HEK293 (cell line): ENCODE measurements around the gene MAP1LC3C.

ENCODE experiments used
- GLIS2 ChIP-seq: fragments of 450-650 bp; formaldehyde crosslinking; IDR thresholded peaks from 2 replicates; pipeline ENCODE4 v1.5.1; 2016; ENCODE audit warnings: missing biosample characterization, missing genetic modification characterization
- HOXC10 ChIP-seq: sonication (generic); formaldehyde crosslinking; IDR thresholded peaks from 2 replicates; pipeline ENCODE4 v1.8.1; 2023; ENCODE audit warnings: mild to moderate bottlenecking, missing genetic modification reagents
- KLF1 ChIP-seq: fragments of 450-650 bp; formaldehyde crosslinking; IDR thresholded peaks from 2 replicates; pipeline ENCODE4 v1.5.1; 2016; ENCODE audit warnings: missing biosample characterization, missing genetic modification characterization
- KLF16 ChIP-seq: fragments of 450-650 bp; formaldehyde crosslinking; IDR thresholded peaks from 2 replicates; pipeline ENCODE4 v1.5.1; 2017; ENCODE audit warnings: missing biosample characterization, missing genetic modification characterization
- KLF7 ChIP-seq: fragments of 450-650 bp; formaldehyde crosslinking; IDR thresholded peaks from 2 replicates; pipeline ENCODE4 v1.5.1; 2016; ENCODE audit warnings: missing biosample characterization, missing genetic modification characterization, borderline replicate concordance
- OVOL3 ChIP-seq: fragments of 450-650 bp; formaldehyde crosslinking; IDR thresholded peaks from 2 replicates; pipeline ENCODE4 v1.5.1; 2016; ENCODE audit warnings: missing biosample characterization, missing genetic modification characterization
- SP2 ChIP-seq: fragments of 450-650 bp; formaldehyde crosslinking; IDR thresholded peaks from 2 replicates; pipeline ENCODE4 v1.5.1; 2016; ENCODE audit warnings: missing biosample characterization, missing genetic modification characterization
- SP7 ChIP-seq: fragments of 450-650 bp; formaldehyde crosslinking; IDR thresholded peaks from 2 replicates; pipeline ENCODE4 v1.5.1; 2016; ENCODE audit warnings: missing biosample characterization, missing genetic modification characterization
- TRIM28 ChIP-seq: IDR thresholded peaks from 2 replicates; pipeline ENCODE4 v1.6.1; 2011; ENCODE audit warnings: low read length, control low read depth, borderline replicate concordance
- ZNF16 ChIP-seq: fragments of 450-650 bp; formaldehyde crosslinking; IDR thresholded peaks from 2 replicates; pipeline ENCODE4 v1.5.1; 2016; ENCODE audit warnings: low read depth, missing biosample characterization, missing genetic modification characterization
- ZNF175 ChIP-seq: fragments of 450-650 bp; formaldehyde crosslinking; IDR thresholded peaks from 2 replicates; pipeline ENCODE4 v1.5.1; 2016; ENCODE audit warnings: missing biosample characterization, missing genetic modification characterization
- ZNF221 ChIP-seq: fragments of 450-650 bp; formaldehyde crosslinking; IDR thresholded peaks from 2 replicates; pipeline ENCODE4 v1.5.1; 2017; ENCODE audit warnings: missing biosample characterization, missing genetic modification characterization, borderline replicate concordance
- ZNF292 ChIP-seq: fragments of 450-650 bp; formaldehyde crosslinking; IDR thresholded peaks from 2 replicates; pipeline ENCODE4 v1.5.1; 2016; ENCODE audit warnings: low read depth, missing biosample characterization, missing genetic modification characterization, borderline replicate concordance
- ZNF560 ChIP-seq: fragments of 450-650 bp; formaldehyde crosslinking; IDR thresholded peaks from 2 replicates; pipeline ENCODE4 v1.5.1; 2017; ENCODE audit warnings: missing biosample characterization, missing genetic modification characterization, borderline replicate concordance
- ZNF600 ChIP-seq: fragments of 450-650 bp; formaldehyde crosslinking; IDR thresholded peaks from 2 replicates; pipeline ENCODE4 v1.5.1; 2016; ENCODE audit warnings: missing biosample characterization, missing genetic modification characterization
- ZNF664 ChIP-seq: fragments of 450-650 bp; formaldehyde crosslinking; IDR thresholded peaks from 2 replicates; pipeline ENCODE4 v1.5.1; 2016; ENCODE audit warnings: missing biosample characterization, missing genetic modification characterization
- ZSCAN16 ChIP-seq: fragments of 450-650 bp; formaldehyde crosslinking; IDR thresholded peaks from 2 replicates; pipeline ENCODE4 v1.5.1; 2016; ENCODE audit warnings: missing biosample characterization, missing genetic modification characterization
- TF ChIP-seq, protein P1 (sequence below): fragments of 450-650 bp; formaldehyde crosslinking; IDR thresholded peaks from 2 replicates; pipeline ENCODE4 v1.5.1; 2016; ENCODE audit warnings: missing biosample characterization, missing genetic modification characterization
- TF ChIP-seq, protein P2 (sequence below): IDR thresholded peaks from 2 replicates; pipeline ENCODE4 v1.6.1; 2011; ENCODE audit warnings: mild to moderate bottlenecking, low read depth, low read length, borderline replicate concordance
- TF ChIP-seq, protein P3 (sequence below): fragments of 450-650 bp; IDR thresholded peaks from 2 replicates; pipeline ENCODE4 v1.5.1; 2018; ENCODE audit warnings: missing biosample characterization, missing genetic modification characterization
- TF ChIP-seq, protein P4 (sequence below): fragments of 450-650 bp; formaldehyde crosslinking; IDR thresholded peaks from 2 replicates; pipeline ENCODE4 v1.5.1; 2016; ENCODE audit warnings: missing biosample characterization, missing genetic modification characterization
- TF ChIP-seq, protein P5 (sequence below): fragments of 450-650 bp; formaldehyde crosslinking; IDR thresholded peaks from 2 replicates; pipeline ENCODE4 v1.5.1; 2016; ENCODE audit warnings: missing biosample characterization, missing genetic modification characterization
- TF ChIP-seq, protein P6 (sequence below): fragments of 450-650 bp; formaldehyde crosslinking; IDR thresholded peaks from 2 replicates; pipeline ENCODE4 v1.5.1; 2016; ENCODE audit warnings: missing biosample characterization, missing genetic modification characterization
- TF ChIP-seq, protein P7 (sequence below): fragments of 450-650 bp; formaldehyde crosslinking; IDR thresholded peaks from 2 replicates; pipeline ENCODE4 v1.5.1; 2016; ENCODE audit warnings: missing biosample characterization, missing genetic modification characterization
- TF ChIP-seq, protein P8 (sequence below): fragments of 450-650 bp; formaldehyde crosslinking; IDR thresholded peaks from 2 replicates; pipeline ENCODE4 v1.5.1; 2016; ENCODE audit warnings: missing biosample characterization, missing genetic modification characterization

Gene MAP1LC3C

DNA sequence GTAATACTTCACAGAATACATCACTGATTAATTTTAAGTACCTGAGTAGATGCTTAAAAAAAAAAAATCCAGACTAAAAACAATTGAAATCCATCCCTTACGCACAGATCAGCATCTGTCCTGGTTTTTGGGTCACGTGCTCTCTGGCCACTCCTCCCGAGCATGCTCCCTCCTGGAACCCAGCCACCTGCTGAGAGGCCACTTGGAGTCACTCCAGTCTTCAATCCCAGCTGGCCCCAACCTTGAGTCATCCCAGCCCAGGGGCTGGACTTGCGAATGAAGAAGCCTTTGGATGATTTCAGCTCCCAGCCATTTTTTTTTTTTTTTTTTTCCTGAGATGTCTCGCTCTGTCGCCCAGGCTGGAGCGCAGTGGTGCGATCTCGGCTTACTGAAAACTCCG, 8.9 kb downstream of the MAP1LC3C start (continued):
- TF ChIP-seq, protein P1, sequence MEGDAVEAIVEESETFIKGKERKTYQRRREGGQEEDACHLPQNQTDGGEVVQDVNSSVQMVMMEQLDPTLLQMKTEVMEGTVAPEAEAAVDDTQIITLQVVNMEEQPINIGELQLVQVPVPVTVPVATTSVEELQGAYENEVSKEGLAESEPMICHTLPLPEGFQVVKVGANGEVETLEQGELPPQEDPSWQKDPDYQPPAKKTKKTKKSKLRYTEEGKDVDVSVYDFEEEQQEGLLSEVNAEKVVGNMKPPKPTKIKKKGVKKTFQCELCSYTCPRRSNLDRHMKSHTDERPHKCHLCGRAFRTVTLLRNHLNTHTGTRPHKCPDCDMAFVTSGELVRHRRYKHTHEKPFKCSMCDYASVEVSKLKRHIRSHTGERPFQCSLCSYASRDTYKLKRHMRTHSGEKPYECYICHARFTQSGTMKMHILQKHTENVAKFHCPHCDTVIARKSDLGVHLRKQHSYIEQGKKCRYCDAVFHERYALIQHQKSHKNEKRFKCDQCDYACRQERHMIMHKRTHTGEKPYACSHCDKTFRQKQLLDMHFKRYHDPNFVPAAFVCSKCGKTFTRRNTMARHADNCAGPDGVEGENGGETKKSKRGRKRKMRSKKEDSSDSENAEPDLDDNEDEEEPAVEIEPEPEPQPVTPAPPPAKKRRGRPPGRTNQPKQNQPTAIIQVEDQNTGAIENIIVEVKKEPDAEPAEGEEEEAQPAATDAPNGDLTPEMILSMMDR (tag by site-specific recombination), result no peak
- TF ChIP-seq KLF16, result no peak
- TF ChIP-seq, protein P2, sequence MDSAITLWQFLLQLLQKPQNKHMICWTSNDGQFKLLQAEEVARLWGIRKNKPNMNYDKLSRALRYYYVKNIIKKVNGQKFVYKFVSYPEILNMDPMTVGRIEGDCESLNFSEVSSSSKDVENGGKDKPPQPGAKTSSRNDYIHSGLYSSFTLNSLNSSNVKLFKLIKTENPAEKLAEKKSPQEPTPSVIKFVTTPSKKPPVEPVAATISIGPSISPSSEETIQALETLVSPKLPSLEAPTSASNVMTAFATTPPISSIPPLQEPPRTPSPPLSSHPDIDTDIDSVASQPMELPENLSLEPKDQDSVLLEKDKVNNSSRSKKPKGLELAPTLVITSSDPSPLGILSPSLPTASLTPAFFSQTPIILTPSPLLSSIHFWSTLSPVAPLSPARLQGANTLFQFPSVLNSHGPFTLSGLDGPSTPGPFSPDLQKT, result no peak
- peak; percentile 69 for TF ChIP-seq GLIS2
- TF ChIP-seq OVOL3 (tag by site-specific recombination), result no peak
- no peak for TF ChIP-seq ZNF292 (tag by site-specific recombination)
- no peak for TF ChIP-seq TRIM28
- TF ChIP-seq, protein P3, sequence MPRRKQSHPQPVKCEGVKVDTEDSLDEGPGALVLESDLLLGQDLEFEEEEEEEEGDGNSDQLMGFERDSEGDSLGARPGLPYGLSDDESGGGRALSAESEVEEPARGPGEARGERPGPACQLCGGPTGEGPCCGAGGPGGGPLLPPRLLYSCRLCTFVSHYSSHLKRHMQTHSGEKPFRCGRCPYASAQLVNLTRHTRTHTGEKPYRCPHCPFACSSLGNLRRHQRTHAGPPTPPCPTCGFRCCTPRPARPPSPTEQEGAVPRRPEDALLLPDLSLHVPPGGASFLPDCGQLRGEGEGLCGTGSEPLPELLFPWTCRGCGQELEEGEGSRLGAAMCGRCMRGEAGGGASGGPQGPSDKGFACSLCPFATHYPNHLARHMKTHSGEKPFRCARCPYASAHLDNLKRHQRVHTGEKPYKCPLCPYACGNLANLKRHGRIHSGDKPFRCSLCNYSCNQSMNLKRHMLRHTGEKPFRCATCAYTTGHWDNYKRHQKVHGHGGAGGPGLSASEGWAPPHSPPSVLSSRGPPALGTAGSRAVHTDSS (tag by site-specific recombination), result no peak
- no peak for TF ChIP-seq KLF1 (tag by site-specific recombination)
- TF ChIP-seq, protein P4, sequence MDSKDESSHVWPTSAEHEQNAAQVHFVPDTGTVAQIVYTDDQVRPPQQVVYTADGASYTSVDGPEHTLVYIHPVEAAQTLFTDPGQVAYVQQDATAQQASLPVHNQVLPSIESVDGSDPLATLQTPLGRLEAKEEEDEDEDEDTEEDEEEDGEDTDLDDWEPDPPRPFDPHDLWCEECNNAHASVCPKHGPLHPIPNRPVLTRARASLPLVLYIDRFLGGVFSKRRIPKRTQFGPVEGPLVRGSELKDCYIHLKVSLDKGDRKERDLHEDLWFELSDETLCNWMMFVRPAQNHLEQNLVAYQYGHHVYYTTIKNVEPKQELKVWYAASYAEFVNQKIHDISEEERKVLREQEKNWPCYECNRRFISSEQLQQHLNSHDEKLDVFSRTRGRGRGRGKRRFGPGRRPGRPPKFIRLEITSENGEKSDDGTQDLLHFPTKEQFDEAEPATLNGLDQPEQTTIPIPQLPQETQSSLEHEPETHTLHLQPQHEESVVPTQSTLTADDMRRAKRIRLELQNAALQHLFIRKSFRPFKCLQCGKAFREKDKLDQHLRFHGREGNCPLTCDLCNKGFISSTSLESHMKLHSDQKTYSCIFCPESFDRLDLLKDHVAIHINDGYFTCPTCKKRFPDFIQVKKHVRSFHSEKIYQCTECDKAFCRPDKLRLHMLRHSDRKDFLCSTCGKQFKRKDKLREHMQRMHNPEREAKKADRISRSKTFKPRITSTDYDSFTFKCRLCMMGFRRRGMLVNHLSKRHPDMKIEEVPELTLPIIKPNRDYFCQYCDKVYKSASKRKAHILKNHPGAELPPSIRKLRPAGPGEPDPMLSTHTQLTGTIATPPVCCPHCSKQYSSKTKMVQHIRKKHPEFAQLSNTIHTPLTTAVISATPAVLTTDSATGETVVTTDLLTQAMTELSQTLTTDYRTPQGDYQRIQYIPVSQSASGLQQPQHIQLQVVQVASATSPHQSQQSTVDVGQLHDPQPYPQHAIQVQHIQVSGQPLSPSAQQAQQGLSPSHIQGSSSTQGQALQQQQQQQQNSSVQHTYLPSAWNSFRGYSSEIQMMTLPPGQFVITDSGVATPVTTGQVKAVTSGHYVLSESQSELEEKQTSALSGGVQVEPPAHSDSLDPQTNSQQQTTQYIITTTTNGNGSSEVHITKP (tag by site-specific recombination), result peak; percentile 23; the same call in 1 of the 2 replicates
- TF ChIP-seq ZNF600 (tag by site-specific recombination), result 0 out of 2 replicates have a peak, but pooled peaks have one; percentile 15
- no peak for TF ChIP-seq ZNF664 (tag by site-specific recombination)
- TF ChIP-seq, protein P5, sequence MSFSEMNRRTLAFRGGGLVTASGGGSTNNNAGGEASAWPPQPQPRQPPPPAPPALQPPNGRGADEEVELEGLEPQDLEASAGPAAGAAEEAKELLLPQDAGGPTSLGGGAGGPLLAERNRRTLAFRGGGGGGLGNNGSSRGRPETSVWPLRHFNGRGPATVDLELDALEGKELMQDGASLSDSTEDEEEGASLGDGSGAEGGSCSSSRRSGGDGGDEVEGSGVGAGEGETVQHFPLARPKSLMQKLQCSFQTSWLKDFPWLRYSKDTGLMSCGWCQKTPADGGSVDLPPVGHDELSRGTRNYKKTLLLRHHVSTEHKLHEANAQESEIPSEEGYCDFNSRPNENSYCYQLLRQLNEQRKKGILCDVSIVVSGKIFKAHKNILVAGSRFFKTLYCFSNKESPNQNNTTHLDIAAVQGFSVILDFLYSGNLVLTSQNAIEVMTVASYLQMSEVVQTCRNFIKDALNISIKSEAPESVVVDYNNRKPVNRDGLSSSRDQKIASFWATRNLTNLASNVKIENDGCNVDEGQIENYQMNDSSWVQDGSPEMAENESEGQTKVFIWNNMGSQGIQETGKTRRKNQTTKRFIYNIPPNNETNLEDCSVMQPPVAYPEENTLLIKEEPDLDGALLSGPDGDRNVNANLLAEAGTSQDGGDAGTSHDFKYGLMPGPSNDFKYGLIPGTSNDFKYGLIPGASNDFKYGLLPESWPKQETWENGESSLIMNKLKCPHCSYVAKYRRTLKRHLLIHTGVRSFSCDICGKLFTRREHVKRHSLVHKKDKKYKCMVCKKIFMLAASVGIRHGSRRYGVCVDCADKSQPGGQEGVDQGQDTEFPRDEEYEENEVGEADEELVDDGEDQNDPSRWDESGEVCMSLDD, result no peak
- no peak for TF ChIP-seq KLF7 (tag by site-specific recombination)
- no peak for TF ChIP-seq ZNF175 (tag by site-specific recombination)
- TF ChIP-seq SP7 (tag by site-specific recombination), result peak; percentile 62
- TF ChIP-seq HOXC10 (CRISPR knock-in tag), result no peak
- TF ChIP-seq ZNF16 (tag by site-specific recombination), result no peak
- TF ChIP-seq SP2, result no peak
- TF ChIP-seq, protein P6, sequence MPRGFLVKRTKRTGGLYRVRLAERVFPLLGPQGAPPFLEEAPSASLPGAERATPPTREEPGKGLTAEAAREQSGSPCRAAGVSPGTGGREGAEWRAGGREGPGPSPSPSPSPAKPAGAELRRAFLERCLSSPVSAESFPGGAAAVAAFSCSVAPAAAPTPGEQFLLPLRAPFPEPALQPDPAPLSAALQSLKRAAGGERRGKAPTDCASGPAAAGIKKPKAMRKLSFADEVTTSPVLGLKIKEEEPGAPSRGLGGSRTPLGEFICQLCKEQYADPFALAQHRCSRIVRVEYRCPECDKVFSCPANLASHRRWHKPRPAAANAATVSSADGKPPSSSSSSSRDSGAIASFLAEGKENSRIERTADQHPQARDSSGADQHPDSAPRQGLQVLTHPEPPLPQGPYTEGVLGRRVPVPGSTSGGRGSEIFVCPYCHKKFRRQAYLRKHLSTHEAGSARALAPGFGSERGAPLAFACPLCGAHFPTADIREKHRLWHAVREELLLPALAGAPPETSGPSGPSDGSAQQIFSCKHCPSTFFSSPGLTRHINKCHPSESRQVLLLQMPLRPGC (tag by site-specific recombination), result no peak
- TF ChIP-seq, protein P7, sequence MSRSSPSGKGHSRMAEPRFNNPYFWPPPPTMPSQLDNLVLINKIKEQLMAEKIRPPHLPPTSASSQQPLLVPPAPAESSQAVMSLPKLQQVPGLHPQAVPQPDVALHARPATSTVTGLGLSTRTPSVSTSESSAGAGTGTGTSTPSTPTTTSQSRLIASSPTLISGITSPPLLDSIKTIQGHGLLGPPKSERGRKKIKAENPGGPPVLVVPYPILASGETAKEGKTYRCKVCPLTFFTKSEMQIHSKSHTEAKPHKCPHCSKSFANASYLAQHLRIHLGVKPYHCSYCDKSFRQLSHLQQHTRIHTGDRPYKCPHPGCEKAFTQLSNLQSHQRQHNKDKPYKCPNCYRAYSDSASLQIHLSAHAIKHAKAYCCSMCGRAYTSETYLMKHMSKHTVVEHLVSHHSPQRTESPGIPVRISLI (tag by site-specific recombination), result peak; percentile 47
- TF ChIP-seq, protein P8, sequence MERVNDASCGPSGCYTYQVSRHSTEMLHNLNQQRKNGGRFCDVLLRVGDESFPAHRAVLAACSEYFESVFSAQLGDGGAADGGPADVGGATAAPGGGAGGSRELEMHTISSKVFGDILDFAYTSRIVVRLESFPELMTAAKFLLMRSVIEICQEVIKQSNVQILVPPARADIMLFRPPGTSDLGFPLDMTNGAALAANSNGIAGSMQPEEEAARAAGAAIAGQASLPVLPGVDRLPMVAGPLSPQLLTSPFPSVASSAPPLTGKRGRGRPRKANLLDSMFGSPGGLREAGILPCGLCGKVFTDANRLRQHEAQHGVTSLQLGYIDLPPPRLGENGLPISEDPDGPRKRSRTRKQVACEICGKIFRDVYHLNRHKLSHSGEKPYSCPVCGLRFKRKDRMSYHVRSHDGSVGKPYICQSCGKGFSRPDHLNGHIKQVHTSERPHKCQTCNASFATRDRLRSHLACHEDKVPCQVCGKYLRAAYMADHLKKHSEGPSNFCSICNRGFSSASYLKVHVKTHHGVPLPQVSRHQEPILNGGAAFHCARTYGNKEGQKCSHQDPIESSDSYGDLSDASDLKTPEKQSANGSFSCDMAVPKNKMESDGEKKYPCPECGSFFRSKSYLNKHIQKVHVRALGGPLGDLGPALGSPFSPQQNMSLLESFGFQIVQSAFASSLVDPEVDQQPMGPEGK (tag by site-specific recombination), result peak; percentile 66
- TF ChIP-seq ZSCAN16 (tag by site-specific recombination), result no peak
- no peak for TF ChIP-seq ZNF560
- no peak for TF ChIP-seq ZNF221 (tag by site-specific recombination)
